T-cell (primary cell): ENCODE measurements around the gene HLTF. TPM values are rescaled to one million over a fixed set of nuclear protein-coding genes. Genes with fewer than 3 reads are reported as not detected.
A peak's percentile ranks its signal among the peaks of the same experiment; 100 is the strongest.

Experiments used
- ATAC-seq, 4 experiments: fragments of 200-7000 bp in 3 of 4; fragments of 150-1000 bp in 1 of 4; cut with Tn5 transposase; replicated peaks in 1 of 4; 1 replicate in 3 of 4; 2 replicates in 1 of 4; pipeline ENCODE4 v1.10.0; 2021; ENCODE audit warnings: moderate library complexity in 3 of 4, mild to moderate bottlenecking in 2 of 4, moderate number of reproducible peaks in 1 of 4
- CTCF ChIA-PET, 2 donors: fragments of 300-600 bp; sonication (Branson Sonifier 250); formaldehyde crosslinking; loops; one replicate each; lab custom pipeline; 2022; ENCODE audit warnings: antibody characterized with exemption in 2 of 2; lab: Charles Lee
- POLR2A ChIA-PET, 2 donors: fragments of 300-600 bp; sonication (Branson Sonifier 250); formaldehyde crosslinking; loops; one replicate each; lab custom pipeline; 2022; ENCODE audit warnings: antibody characterized with exemption in 2 of 2; lab: Charles Lee
- DNase-seq, 35 experiments: peaks; one replicate each; pipeline versions ENCODE4 v3.0.0 to v3.0.0-alpha.2; 2013 to 2023
- H3K27ac ChIP-seq: one replicate; pipeline ENCODE4 v1.5.1; 2013; ENCODE audit warnings: low read length
- H3K27me3 ChIP-seq, 2 experiments: replicated peaks in 1 of 2; 1 replicate in 1 of 2; 2 replicates in 1 of 2; pipeline versions ENCODE4 v1.6.1 to v1.7.0; 2013; ENCODE audit warnings: low read length in 1 of 2, mixed read lengths in 1 of 2; ENCODE audit not compliant: control insufficient read depth in 2 of 2, insufficient read depth in 2 of 2; ENCODE audit errors: extremely low read depth in 1 of 2
- H3K36me3 ChIP-seq, 2 donors: 1 replicate in 1 of 2; 2 replicates in 1 of 2; pipeline versions ENCODE4 v1.6.1 to v1.7.0; 2013; ENCODE audit warnings: low read length in 1 of 2; ENCODE audit not compliant: control insufficient read depth in 2 of 2, insufficient read depth in 1 of 2; ENCODE audit errors: extremely low read depth in 1 of 2
- H3K4me1 ChIP-seq, 2 experiments: 1 replicate in 1 of 2; 2 replicates in 1 of 2; pipeline versions ENCODE4 v1.6.1 to v1.7.0; 2013; ENCODE audit warnings: low read length in 2 of 2, mixed read lengths in 1 of 2; ENCODE audit not compliant: insufficient read depth in 2 of 2, control insufficient read depth in 1 of 2; ENCODE audit errors: extremely low read depth in 1 of 2
- H3K4me3 ChIP-seq, 2 donors: 1 replicate in 1 of 2; 2 replicates in 1 of 2; pipeline versions ENCODE4 v1.5.1 to v1.7.0; 2013; ENCODE audit warnings: mild to moderate bottlenecking in 2 of 2, low read length in 1 of 2, moderate library complexity in 1 of 2; ENCODE audit not compliant: control insufficient read depth in 1 of 2; ENCODE audit errors: extremely low read depth in 1 of 2
- H3K9me3 ChIP-seq: 2 replicates; pipeline ENCODE4 v1.7.0; 2013
- H3K27ac Mint-ChIP-seq, 2 donors: one replicate each; pipeline ENCODE4 v1.8.0; 2020 to 2021; ENCODE audit warnings: mild to moderate bottlenecking in 2 of 2, mixed read lengths in 2 of 2
- H3K27me3 Mint-ChIP-seq, 2 donors: one replicate each; pipeline ENCODE4 v1.8.0; 2021 to 2022; ENCODE audit warnings: mixed read lengths in 2 of 2
- H3K36me3 Mint-ChIP-seq: one replicate; pipeline ENCODE4 v1.8.0; 2021; ENCODE audit warnings: mixed read lengths
- H3K4me1 Mint-ChIP-seq, 3 donors: one replicate each; pipeline ENCODE4 v1.8.0; 2020 to 2022; ENCODE audit warnings: mixed read lengths in 3 of 3, mild to moderate bottlenecking in 1 of 3
- H3K4me3 Mint-ChIP-seq, 3 donors: one replicate each; pipeline ENCODE4 v1.8.0; 2020 to 2022; ENCODE audit warnings: mild to moderate bottlenecking in 3 of 3, mixed read lengths in 3 of 3, moderate library complexity in 3 of 3
- H3K9me3 Mint-ChIP-seq, 3 donors: one replicate each; pipeline ENCODE4 v1.8.0; 2020 to 2022; ENCODE audit warnings: mixed read lengths in 3 of 3
- WGBS: methylation state at CpG from one replicate; pipeline ENCODE4 v1.1.5; 2013; ENCODE audit warnings: missing lambda C conversion rate; ENCODE audit not compliant: insufficient coverage; 5-methylcytosine and 5-hydroxymethylcytosine counted together
- total RNA-seq, 35 experiments: library from RNA in 6 of 35; stranded (reverse) in 6 of 35; fragments of 120-200 nt in 1 of 35; gene quantifications; one replicate each; pipeline versions ENCODE4 v1.2.1 to v1.2.4 and lab custom pipeline; 2013 to 2026

Gene HLTF
- total RNA-seq, 5 donors from 2014 or later (not counting 1 experiment from before 2014, with no cell fraction given), result 12.5 to 25.4 (median 19.1) TPM

GRCh38 chr3:149122721-149123578 is 36.6 kb upstream of the HLTF start:
- H3K36me3 ChIP-seq, result no peaks in the 10 kb centered on the region
- H3K4me3 Mint-ChIP-seq, result no peak overlapping the region
- H3K9me3 Mint-ChIP-seq, result no peaks in the 10 kb centered on the region
- no peak overlapping the region for H3K4me3 ChIP-seq
- ChIA-PET POLR2A (interaction anchor here in 1 of 2 donors (0.7 kb wide), 1 partner anchor 31 kb away, joined by 3 read pairs; no protein-coding TSS in a partner anchor), CTCF (interaction anchor here (0.7 to 1.2 kb wide), 6 partner anchors 123 to 220 kb away, joined by 3 to 7 read pairs (median 3); no protein-coding TSS in a partner anchor)
- ATAC-seq (no peak), DNase-seq (no peak)
- no CpG with 5 or more reads among the region's 4 CpGs for WGBS
- no peak overlapping the region for H3K27ac ChIP-seq
- no peak overlapping the region for H3K27ac Mint-ChIP-seq
- H3K9me3 ChIP-seq, result no peaks in the 10 kb centered on the region
- H3K27me3 Mint-ChIP-seq, result peaks cover 6 to 18% of the 10 kb centered on the region in 2 donors
- no peaks in the 10 kb centered on the region for H3K36me3 Mint-ChIP-seq
- peaks cover 0 to 7% of the 10 kb centered on the region in 2 experiments for H3K27me3 ChIP-seq
- H3K4me1 Mint-ChIP-seq, result peaks cover 0 to 2% (median 2%) of the 10 kb centered on the region in 3 donors
- no peaks in the 10 kb centered on the region for H3K4me1 ChIP-seq

GRCh38 chr3:149120051-149120972 is 34.0 kb upstream of the HLTF start:
- WGBS, result 33% methylated on average over 1 of the region's 7 CpGs
- H3K4me3 Mint-ChIP-seq, result no peak overlapping the region
- no peak overlapping the region for H3K4me3 ChIP-seq
- ATAC-seq (peak; percentile 67 to 78 (median 74)), DNase-seq (peak in 9 of 35 experiments; percentile 2 to 80 (median 11))
- no peaks in the 10 kb centered on the region for H3K4me1 ChIP-seq
- no peaks in the 10 kb centered on the region for H3K9me3 Mint-ChIP-seq
- H3K27ac ChIP-seq, result no peak overlapping the region
- no peaks in the 10 kb centered on the region for H3K9me3 ChIP-seq
- no peaks in the 10 kb centered on the region for H3K36me3 ChIP-seq
- peak overlapping the region in 1 of 2 donors; percentile 34 for H3K27ac Mint-ChIP-seq
- H3K27me3 ChIP-seq, result peaks cover 0 to 3% of the 10 kb centered on the region in 2 experiments
- CTCF ChIA-PET, result interaction anchor here (0.5 to 3.4 kb wide), 54 partner anchors 9 to 688 kb away, joined by 3 to 47 read pairs (median 4); partner anchors contain the start of genes COMMD2 (in 1 of the 2) and HPS3 (in 1 of the 2)
- H3K27me3 Mint-ChIP-seq, result peaks cover 2 to 12% of the 10 kb centered on the region in 2 donors
- H3K4me1 Mint-ChIP-seq, result peaks cover 0 to 2% (median 2%) of the 10 kb centered on the region in 3 donors
- POLR2A ChIA-PET, result interaction anchor here (0.6 to 1.1 kb wide), 2 partner anchors 10 to 131 kb away, joined by 3 read pairs; no protein-coding TSS in a partner anchor
- no peaks in the 10 kb centered on the region for H3K36me3 Mint-ChIP-seq

- ATAC-seq (no peak), DNase-seq (no peak)
- ChIA-PET CTCF (interaction anchor here (0.6 to 3.4 kb wide), 27 partner anchors 10 to 689 kb away, joined by 3 to 47 read pairs (median 4); partner anchors contain the start of gene HPS3 (in 1 of the 2)), POLR2A (interaction anchor here (0.5 to 1.1 kb wide), 3 partner anchors 11 to 130 kb away, joined by 3 read pairs; no protein-coding TSS in a partner anchor)
- H3K4me3 ChIP-seq, result no peak overlapping the region
- H3K4me1 ChIP-seq, result no peaks in the 10 kb centered on the region
- H3K36me3 ChIP-seq, result no peaks in the 10 kb centered on the region
- no peak overlapping the region for H3K4me3 Mint-ChIP-seq
- no peak overlapping the region for H3K27ac Mint-ChIP-seq
- 100% methylated on average over 1 of the region's 1 CpG for WGBS
- peaks cover 0 to 3% of the 10 kb centered on the region in 2 experiments for H3K27me3 ChIP-seq
- H3K9me3 ChIP-seq, result no peaks in the 10 kb centered on the region
- H3K36me3 Mint-ChIP-seq, result no peaks in the 10 kb centered on the region
- no peaks in the 10 kb centered on the region for H3K9me3 Mint-ChIP-seq
- H3K27me3 Mint-ChIP-seq, result peaks cover 2 to 6% of the 10 kb centered on the region in 2 donors
- peaks cover 0 to 2% (median 2%) of the 10 kb centered on the region in 3 donors for H3K4me1 Mint-ChIP-seq
- H3K27ac ChIP-seq, result no peak overlapping the region
Observed at GRCh38 chr3:149119466-149119865, 33.1 kb upstream of the HLTF start.

DNA sequence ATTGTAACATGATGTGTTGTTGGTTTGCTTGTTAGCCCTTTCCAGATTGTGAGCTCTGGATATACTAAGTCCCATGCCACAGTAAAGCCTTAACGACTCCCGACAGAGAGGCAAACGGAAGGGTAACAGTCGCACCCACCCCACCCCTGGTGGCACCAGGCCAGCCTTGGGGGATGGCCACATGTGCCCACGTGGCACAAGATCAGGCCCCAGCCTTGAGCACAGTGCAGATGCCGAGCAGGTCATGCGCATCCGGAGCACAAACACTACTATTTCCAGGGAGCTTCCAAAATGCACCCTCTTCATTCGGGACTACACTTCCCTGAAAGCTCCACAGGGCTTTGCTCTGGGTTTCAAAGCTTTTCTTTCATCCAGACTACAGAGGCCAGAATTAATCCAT is 32.4 kb upstream of the HLTF start:
- H3K4me3 ChIP-seq, result no peak overlapping the region
- no peak overlapping the region for H3K27ac ChIP-seq
- ATAC-seq (no peak), DNase-seq (no peak)
- Mint-ChIP-seq H3K27me3 (no peaks in the 10 kb centered on the region), H3K4me3 (no peak overlapping the region), H3K4me1 (peaks cover 0 to 2% (median 2%) of the 10 kb centered on the region in 3 donors), H3K9me3 (no peaks in the 10 kb centered on the region), H3K36me3 (no peaks in the 10 kb centered on the region), H3K27ac (no peak overlapping the region)
- H3K36me3 ChIP-seq, result no peaks in the 10 kb centered on the region
- H3K4me1 ChIP-seq, result no peaks in the 10 kb centered on the region
- WGBS, result 91% methylated on average over 9 of the region's 9 CpGs
- H3K27me3 ChIP-seq, result no peaks in the 10 kb centered on the region
- POLR2A ChIA-PET, result interaction anchor here in 1 of 2 donors (0.6 kb wide), 1 partner anchor 178 kb away, joined by 3 read pairs; no protein-coding TSS in a partner anchor
- no peaks in the 10 kb centered on the region for H3K9me3 ChIP-seq
- CTCF ChIA-PET, result interaction anchor here (1.4 to 3.4 kb wide), 5 partner anchors 153 to 164 kb away, joined by 4 to 47 read pairs (median 12); no protein-coding TSS in a partner anchor

GRCh38 chr3:149115114-149115513 is 28.8 kb upstream of the HLTF start:
- H3K9me3 Mint-ChIP-seq, result no peaks in the 10 kb centered on the region
- POLR2A ChIA-PET, result no interaction called here
- H3K9me3 ChIP-seq, result no peaks in the 10 kb centered on the region
- no peaks in the 10 kb centered on the region for H3K27me3 Mint-ChIP-seq
- CTCF ChIA-PET, result no interaction called here
- no peaks in the 10 kb centered on the region for H3K4me1 Mint-ChIP-seq
- H3K27me3 ChIP-seq, result no peaks in the 10 kb centered on the region
- no peaks in the 10 kb centered on the region for H3K36me3 ChIP-seq
- no peak for ATAC-seq
- H3K4me3 ChIP-seq, result no peak overlapping the region
- H3K27ac Mint-ChIP-seq, result no peak overlapping the region
- H3K36me3 Mint-ChIP-seq, result no peaks in the 10 kb centered on the region
- 80% methylated on average over 4 of the region's 5 CpGs for WGBS
- no peaks in the 10 kb centered on the region for H3K4me1 ChIP-seq
- H3K27ac ChIP-seq, result no peak overlapping the region
- no peak overlapping the region for H3K4me3 Mint-ChIP-seq
- DNase-seq, result no peak
